NCI-H526 (cell line): ENCODE measurements around the gene A1BG.
"Not testable (repeated sequence)": the region's sequence is repeated elsewhere in the genome, so short reads cannot be mapped to it uniquely, and the experiment has no call there.

Source experiments
- DNase-seq, 2 experiments: peaks; one replicate each; lab custom pipeline; 2025; lab: John Stamatoyannopoulos, UW

Gene A1BG

GRCh38 chr19:58361900-58362271, 8.6 kb upstream of the A1BG start:
- peak in 1 of 2 experiments; percentile 54 for DNase-seq

DNA sequence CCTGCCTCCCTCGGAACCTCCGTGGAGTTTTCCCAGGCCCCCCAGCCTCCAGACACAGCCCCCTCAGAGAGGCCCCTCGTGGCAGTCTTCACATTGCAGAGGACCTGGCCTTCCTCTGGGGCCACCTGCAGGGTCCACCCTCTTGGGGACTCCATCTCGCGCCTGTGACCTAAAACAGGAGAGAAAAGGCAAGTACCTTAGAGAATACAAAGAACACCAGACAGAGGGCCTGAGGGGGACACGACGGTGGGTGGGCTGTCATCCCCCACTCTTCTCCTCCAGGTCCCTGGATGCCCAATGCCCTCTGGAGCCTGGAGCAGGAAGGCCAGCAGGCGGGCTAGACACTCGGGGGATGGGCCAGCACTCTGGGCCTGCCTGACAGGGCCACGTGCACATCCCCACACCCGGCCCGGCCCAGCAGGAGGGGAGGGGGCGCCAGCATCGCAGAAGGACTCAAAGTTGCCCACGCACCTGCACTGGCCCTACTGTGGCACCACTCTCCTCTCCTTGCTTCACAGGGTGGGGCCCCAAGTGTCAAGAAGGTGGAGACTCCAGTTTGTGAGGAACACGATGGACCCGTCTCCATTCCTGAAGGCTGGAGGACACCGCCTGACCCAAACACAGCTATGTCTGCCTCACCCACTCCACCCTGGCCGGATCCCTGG, 4.3 kb upstream of the A1BG start:
- no peak for DNase-seq

- DNase-seq: no peak
These were observed 3.6 kb upstream of the A1BG start for GRCh38 chr19:58356766-58357480.

DNA sequence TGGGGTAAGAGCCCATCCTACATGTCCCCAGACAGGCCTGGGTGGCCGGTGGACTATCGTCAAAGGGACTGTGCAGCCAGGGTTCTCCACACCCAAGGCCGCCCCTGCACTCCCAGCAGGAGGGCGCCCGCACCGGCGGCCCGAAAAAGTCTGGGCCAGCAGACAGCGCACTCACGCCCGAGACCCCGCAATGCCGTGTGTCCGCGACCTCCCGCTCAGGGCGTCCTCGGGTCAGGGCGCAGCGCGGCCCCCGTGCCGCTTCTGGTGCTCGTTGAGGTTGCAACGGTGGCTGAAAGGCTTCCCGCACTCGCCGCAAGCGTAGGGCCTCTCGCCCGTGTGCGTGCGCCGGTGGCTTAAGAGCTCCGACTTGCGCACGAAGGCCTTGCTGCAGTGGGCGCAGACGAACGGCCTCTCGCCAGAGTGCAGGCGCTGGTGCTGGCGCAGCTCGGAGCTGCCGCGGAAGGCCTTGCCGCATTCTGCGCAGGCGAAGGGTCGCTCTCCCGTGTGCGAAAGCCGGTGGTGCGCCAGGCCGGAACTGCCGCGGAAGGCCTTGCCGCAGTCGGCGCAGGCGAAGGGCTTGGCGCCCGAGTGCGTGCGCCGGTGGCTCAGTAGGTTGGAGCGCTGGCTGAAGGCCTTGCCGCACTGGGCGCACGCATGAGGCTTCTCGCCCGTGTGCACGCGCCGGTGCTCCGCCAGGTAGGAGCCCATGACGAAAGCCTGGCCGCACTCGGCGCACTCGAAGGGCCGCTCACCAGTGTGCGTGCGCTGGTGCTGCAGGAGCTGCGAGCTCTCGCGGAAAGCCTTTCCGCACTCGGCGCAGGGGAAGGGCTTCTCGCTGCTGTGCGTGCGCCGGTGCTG, 2.8 kb upstream of the A1BG start:
- no peak for DNase-seq

- DNase-seq: no peak
These were observed 2.0 kb upstream of the A1BG start for GRCh38 chr19:58355215-58355796.

DNA sequence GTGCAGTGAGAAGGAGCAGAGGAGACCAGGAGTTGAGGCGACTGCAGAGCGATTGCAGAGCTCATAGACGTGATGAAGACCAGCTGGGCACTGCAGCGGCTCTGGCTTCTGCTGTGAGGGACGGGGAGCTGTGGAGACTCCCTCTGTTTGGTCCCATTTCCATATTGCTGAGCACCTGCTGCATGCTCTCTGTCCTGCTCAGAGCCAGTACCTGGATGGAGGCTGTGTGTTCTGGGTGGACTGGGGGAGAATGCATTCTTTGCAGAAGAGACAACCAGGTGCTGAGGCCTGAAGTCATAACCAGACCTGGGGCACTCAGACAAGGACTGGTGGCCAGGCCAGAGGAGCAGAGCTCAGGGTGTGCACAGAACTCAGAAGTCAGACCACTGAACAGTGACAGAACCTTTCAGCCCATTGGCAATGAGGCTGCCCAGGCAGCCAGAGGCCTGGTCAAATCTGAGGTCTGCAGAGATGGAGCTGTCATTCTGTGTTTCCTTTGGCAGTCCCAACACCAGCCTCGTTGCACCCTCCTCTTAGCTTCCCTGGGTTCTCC, 1.3 kb upstream of the A1BG start:
- DNase-seq: no peak

DNA sequence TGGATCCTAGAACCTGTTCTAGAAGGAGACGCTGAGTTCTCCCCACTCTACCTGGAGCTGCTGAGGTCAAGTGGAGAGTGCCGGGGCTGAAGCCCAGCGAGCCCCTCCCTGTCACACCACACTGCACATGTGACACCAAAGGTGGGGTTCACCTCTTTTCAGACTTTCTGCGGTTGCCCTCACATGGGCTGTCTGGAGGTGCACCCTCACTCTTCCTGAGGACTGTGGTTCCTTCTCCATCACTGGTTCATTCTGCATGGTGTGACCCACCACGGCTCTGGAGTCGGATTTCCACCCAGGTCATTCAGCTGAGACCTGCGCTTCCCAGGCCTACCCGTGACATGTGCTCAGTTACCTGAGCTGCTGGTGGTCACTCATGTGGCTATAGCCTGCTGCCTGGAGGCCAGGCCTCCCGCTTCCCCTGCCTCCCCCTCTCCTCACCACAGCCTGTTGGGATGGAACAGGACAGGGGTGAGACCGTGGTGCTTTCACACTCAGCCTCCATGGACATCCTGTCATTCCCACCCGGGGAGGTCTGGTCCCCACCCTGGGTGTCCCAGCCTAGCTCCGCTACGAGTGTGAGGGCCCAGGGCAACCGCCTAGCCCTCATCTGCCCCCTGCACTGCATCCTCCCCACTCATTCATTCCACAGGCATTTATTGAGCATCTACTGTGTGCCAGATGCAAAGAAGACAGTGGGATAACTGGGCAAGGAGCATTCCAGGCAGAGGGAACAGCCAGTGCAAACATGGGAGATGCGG, 605 bp upstream of the A1BG start:
- no peak for DNase-seq

DNA sequence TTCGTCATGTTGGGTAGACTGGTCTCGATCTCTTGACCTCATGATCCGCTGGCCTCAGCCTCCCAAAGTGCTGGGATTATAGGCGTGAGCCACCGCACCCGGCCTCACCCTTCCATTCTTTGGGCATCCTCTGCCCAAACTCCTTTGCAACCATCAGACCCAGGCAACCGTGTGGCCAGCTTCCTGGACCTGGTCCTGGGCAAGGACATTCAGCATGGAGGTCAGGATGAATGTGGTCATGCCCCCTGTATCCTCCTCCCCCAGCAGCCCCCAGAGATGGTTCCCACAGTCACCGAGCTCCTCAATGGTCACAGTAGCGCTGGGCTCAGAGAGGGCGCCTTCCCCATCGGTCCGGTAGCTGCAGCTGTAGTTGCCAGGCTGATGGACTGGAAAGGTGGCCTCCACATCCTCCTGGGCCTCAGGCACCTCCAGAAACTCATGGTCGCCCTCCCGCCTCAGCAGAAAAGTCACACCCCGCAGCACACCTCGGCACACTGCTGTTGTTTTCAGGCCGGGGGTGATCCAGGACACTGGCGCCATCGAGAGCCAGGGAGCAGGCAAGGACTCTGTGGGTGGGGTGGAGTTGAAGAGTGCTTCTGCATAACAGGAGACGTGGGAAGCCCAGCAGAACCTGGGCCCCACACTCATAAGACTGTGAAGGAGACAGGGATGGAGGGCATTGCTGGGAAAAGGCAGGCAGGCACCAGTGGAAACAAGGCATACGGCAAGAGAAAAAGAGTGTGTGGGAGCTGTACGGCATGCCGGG, 1.1 kb downstream of the A1BG start:
- no peak for DNase-seq

DNA sequence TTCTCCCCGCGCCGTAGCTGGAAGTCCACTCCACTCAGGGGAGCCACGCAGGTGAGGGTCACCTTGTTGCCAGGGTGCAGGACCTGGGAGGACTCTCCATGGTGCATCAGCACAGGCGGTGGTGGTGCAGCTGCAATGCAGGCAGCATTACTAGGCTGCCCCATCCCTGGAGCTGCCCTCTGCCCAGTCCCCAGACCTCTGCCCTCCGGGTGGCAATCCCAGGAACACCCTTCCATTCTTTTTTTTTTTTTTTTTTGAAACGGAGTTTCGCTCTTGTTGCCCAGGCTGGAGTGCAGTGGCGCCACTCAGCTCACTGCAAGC, 1.8 kb downstream of the A1BG start:
- DNase-seq: no peak

DNA sequence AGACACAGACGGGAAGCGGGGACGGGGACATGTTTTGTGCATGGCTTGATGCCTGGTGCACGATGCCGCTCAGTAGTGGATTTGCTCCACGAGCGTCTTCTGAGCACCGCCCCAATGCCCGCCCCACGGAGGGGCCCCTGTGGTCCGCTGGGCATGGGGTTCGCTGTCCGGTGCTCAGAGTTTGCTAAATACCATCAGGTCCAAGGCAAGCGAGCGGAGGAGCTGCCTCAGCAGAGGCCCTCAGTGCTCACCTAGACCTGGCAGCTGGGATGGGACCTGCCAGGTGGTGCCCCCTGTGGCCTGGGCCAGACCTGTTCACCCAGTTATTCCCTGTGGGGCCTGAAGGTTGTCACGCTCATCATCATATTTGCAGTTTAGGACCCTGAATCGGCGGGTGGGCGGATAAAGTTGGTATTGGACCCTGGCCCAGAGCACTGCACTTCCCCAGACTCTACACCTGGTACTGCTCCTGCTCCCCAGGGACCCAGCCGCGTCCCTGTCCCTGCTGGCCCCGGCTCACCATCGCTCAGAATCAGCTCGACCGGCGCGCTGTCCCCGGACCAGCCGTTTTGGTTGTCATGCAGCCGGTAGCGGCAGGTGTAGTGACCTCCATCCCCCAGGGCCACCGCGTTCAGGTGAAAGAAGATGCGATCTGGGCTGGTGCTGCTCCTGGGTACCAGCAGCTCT, 2.3 kb downstream of the A1BG start:
- DNase-seq: no peak

DNA sequence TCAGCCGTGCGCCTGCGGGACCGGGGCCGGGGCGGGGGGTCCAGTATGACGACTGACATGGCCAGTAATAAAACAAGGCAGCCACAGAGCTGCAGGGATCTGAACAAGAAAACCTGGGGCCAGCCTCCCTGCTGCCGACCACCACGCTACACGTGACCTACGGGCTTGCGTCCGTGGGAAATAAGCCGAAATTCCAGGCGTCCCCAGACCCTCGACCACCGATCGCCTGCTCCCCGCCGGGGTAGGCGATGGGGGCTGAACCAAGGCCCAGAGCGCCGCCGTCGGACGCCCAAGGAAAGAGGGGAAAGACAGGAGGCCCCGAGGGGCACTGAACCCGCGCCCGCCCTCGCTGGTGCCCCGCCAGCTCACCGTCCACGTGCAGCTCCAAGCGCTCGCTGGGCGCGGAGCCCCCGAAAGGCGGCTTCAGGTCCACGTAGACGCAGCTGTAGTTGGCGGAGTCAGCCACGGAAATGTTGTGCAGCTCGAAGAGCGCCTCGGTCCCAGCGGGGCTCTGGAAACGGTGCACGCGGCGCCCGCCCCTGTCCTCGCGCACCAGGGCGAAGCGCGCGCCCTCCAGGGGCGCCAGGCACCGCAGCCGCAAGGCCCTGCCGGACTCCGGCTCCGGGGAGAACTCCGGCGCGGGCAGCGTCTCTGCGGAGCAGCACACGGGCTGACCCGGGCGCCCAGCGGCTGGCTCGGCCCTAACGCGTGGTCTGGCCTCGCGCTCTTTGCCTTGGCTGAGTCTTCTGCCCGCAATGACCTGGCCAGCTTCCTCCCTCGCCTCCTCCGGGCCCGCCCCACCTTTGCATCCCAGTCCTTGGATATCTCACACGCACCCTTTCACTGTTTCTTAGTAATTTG, 3.1 kb downstream of the A1BG start:
- peak in 1 of 2 experiments; percentile 39 for DNase-seq

DNA sequence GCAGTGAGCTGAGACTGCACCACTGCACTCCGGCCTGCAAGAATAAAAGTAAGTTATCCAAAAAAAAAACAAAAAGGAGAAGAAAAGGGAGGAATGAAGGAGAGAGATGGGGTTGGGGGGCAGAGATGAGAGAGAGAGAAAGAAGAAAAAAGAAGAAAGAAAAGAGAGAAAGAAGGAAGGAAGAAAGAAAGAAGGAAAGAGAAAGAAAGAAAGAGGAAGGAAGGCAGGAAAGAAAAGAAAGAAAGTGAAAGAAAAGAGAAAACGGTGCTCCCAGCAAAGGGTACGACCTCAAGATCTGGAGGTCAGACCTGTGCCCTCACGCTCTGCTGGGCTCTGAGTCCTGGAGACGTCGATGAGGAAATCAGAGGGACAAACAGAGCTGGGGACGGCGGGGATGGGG, 3.7 kb downstream of the A1BG start:
- DNase-seq: no peak

- DNase-seq: not testable (repeated sequence)
These were observed 5.2 kb downstream of the A1BG start for GRCh38 chr19:58348080-58348479.

GRCh38 chr19:58346961-58347929, 6.0 kb downstream of the A1BG start:
- DNase-seq: peak in 1 of 2 experiments; percentile 54

DNA sequence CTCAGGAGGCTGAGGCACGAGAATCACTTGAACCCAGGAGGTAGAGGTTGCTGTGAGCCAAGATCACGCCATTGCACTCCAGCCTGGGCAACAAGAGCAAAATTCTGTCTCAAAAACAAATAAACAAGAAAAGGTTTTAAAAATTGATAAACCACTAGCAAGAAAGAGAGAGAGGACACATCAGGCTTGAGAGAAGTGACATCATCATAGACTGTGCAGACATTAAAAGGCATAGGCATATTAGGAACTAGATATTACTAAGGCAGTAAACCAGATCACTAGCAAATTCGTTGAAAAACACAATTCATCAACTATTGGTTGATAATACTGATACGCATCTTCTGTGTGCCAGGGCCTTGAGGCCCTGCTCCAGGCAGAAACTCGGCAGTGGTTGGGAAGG, 7.7 kb downstream of the A1BG start:
- no peak for DNase-seq

GRCh38 chr19:58338825-58339558, 14.3 kb downstream of the A1BG start:
- DNase-seq: peak in 1 of 2 experiments; percentile 22

DNA sequence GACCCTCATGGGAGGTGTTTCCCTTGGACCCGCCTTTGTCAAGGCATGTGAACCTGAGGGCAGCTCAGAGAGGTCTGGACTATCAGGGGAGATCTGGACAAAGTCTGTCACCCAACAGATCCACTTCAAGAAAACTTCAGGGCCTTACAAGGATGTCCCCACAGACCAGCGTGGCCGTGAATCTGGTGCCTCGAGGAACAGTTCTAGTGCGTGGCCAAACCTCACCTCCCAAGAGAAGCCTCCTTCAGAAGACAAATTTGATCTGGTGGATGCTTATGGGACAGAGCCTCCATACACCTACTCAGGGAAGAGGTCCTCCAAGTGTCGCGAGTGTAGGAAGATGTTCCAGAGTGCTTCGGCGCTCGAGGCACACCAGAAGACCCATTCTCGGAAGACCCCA, 15.0 kb downstream of the A1BG start:
- no peak for DNase-seq
